HEK293 (cell line): Measurements from ENCODE around the gene RO60.
A peak's percentile ranks its signal among the peaks of the same experiment; 100 is the strongest.

Experiments
- BCL11A ChIP-seq: fragments of 450-650 bp; formaldehyde crosslinking; IDR thresholded peaks from 2 replicates; pipeline ENCODE4 v1.5.1; 2016; ENCODE audit warnings: low read depth, missing biosample characterization, missing genetic modification characterization
- EGR2 ChIP-seq: fragments of 450-650 bp; formaldehyde crosslinking; IDR thresholded peaks from 2 replicates; pipeline ENCODE4 v1.5.1; 2016; ENCODE audit warnings: low read depth, missing biosample characterization, missing genetic modification characterization
- INSM2 ChIP-seq: fragments of 450-650 bp; formaldehyde crosslinking; IDR thresholded peaks from 2 replicates; pipeline ENCODE4 v1.5.1; 2016; ENCODE audit warnings: missing biosample characterization, missing genetic modification characterization
- KLF16 ChIP-seq: fragments of 450-650 bp; formaldehyde crosslinking; IDR thresholded peaks from 2 replicates; pipeline ENCODE4 v1.5.1; 2017; ENCODE audit warnings: missing biosample characterization, missing genetic modification characterization
- KLF8 ChIP-seq: fragments of 450-650 bp; formaldehyde crosslinking; IDR thresholded peaks from 2 replicates; pipeline ENCODE4 v1.5.1; 2016; ENCODE audit warnings: missing biosample characterization, missing genetic modification characterization
- PATZ1 ChIP-seq: fragments of 450-650 bp; formaldehyde crosslinking; IDR thresholded peaks from 2 replicates; pipeline ENCODE4 v1.5.1; 2016; ENCODE audit warnings: missing biosample characterization, missing genetic modification characterization
- PBX3 ChIP-seq: sonication (generic); formaldehyde crosslinking; IDR thresholded peaks from 2 replicates; pipeline ENCODE4 v1.8.1; 2022; ENCODE audit warnings: mild to moderate bottlenecking, moderate library complexity, missing genetic modification reagents
- SCRT2 ChIP-seq: fragments of 450-650 bp; formaldehyde crosslinking; IDR thresholded peaks from 2 replicates; pipeline ENCODE4 v1.5.1; 2016; ENCODE audit warnings: missing biosample characterization, missing genetic modification characterization
- ZBTB20 ChIP-seq: fragments of 450-650 bp; formaldehyde crosslinking; IDR thresholded peaks from 2 replicates; pipeline ENCODE4 v1.5.1; 2016; ENCODE audit warnings: missing biosample characterization, missing genetic modification characterization
- ZBTB44 ChIP-seq: fragments of 450-650 bp; IDR thresholded peaks from 2 replicates; pipeline ENCODE4 v1.5.1; 2018; ENCODE audit warnings: missing biosample characterization, mild to moderate bottlenecking, missing genetic modification characterization
- ZBTB6 ChIP-seq: fragments of 450-650 bp; formaldehyde crosslinking; IDR thresholded peaks from 2 replicates; pipeline ENCODE4 v1.5.1; 2017; ENCODE audit warnings: missing biosample characterization, missing genetic modification characterization
- ZFP37 ChIP-seq: fragments of 450-650 bp; formaldehyde crosslinking; IDR thresholded peaks from 2 replicates; pipeline ENCODE4 v1.5.1; 2016; ENCODE audit warnings: missing biosample characterization, missing genetic modification characterization
- ZNF2 ChIP-seq: fragments of 450-650 bp; formaldehyde crosslinking; IDR thresholded peaks from 2 replicates; pipeline ENCODE4 v1.5.1; 2016; ENCODE audit warnings: missing biosample characterization, missing genetic modification characterization
- ZNF24 ChIP-seq: fragments of 450-650 bp; formaldehyde crosslinking; IDR thresholded peaks from 2 replicates; pipeline ENCODE4 v1.5.1; 2016; ENCODE audit warnings: missing biosample characterization, missing genetic modification characterization
- ZNF335 ChIP-seq: fragments of 450-650 bp; formaldehyde crosslinking; conservative IDR thresholded peaks from 2 replicates; pipeline ENCODE4 v1.5.1; 2016; ENCODE audit warnings: missing biosample characterization, missing genetic modification characterization
- ZNF501 ChIP-seq: fragments of 450-650 bp; formaldehyde crosslinking; IDR thresholded peaks from 2 replicates; pipeline ENCODE4 v1.5.1; 2016; ENCODE audit warnings: missing biosample characterization, missing genetic modification characterization
- ZNF571 ChIP-seq: fragments of 450-650 bp; formaldehyde crosslinking; IDR thresholded peaks from 2 replicates; pipeline ENCODE4 v1.5.0; 2017; ENCODE audit warnings: missing biosample characterization, missing genetic modification characterization
- ZNF629 ChIP-seq: fragments of 450-650 bp; formaldehyde crosslinking; IDR thresholded peaks from 2 replicates; pipeline ENCODE4 v1.5.1; 2017; ENCODE audit warnings: missing biosample characterization, missing genetic modification characterization
- ZNF658 ChIP-seq: fragments of 450-650 bp; formaldehyde crosslinking; IDR thresholded peaks from 2 replicates; pipeline ENCODE4; 2016; ENCODE audit warnings: missing biosample characterization, missing genetic modification characterization
- ZNF843 ChIP-seq: fragments of 450-650 bp; formaldehyde crosslinking; IDR thresholded peaks from 2 replicates; pipeline ENCODE4 v1.5.1; 2016; ENCODE audit warnings: missing biosample characterization, missing genetic modification characterization
- ZSCAN30 ChIP-seq: fragments of 450-650 bp; IDR thresholded peaks from 2 replicates; pipeline ENCODE4 v1.5.1; 2018; ENCODE audit warnings: missing biosample characterization, mild to moderate bottlenecking, missing genetic modification characterization, moderate library complexity
- TF ChIP-seq, protein P1 (sequence below): fragments of 450-650 bp; formaldehyde crosslinking; IDR thresholded peaks from 2 replicates; pipeline ENCODE4 v1.5.1; 2016; ENCODE audit warnings: missing biosample characterization, missing genetic modification characterization
- TF ChIP-seq, protein P2 (sequence below): fragments of 450-650 bp; formaldehyde crosslinking; IDR thresholded peaks from 2 replicates; pipeline ENCODE4 v1.5.1; 2016; ENCODE audit warnings: missing biosample characterization, missing genetic modification characterization
- TF ChIP-seq, protein P3 (sequence below): fragments of 450-650 bp; formaldehyde crosslinking; conservative IDR thresholded peaks from 2 replicates; pipeline ENCODE4 v1.5.1; 2016; ENCODE audit warnings: low read depth, missing biosample characterization, missing genetic modification characterization

RO60 gene

DNA sequence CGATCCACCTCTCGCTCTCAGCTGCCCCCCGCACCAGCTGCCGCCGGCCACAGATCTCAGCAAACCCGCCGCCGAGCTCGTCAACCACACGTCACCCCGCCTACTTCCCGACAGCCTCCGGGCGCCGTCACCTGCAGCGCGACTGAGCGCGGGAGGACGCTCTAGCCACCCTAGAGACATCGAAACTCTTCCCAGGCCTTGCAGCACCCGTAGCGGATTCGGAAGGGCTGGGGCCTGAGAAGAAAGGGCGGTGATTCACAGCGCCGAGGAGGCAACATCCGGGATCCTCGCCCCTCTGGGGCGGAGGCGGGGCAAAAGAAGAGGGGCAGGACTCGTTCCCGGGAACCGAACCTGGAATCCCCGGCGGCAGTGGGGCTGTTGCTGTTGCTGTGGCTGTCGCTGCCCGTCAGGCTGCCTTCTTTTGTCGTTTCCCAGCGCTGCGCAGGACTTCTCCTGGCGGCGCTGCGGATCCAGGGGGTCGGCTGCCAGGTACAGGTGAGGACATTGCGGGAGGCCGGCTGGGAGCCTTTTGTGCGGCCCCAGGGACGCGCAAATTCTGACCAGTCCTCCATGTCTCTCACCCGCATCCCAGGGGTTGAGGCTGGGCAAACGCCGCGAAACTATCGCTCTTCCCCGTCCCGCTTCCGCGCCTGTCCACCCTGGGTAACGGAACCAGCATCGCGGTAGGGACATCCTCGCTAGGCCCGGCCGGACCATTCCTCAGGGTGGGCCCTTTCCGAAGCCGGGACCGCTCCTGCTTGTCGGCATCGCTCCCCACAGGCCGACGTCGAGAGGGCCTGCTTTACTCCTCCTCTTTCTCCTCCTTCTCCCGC lies at the start of gene RO60, which contains the start of gene UCHL5 (continued):
- TF ChIP-seq, protein P1, sequence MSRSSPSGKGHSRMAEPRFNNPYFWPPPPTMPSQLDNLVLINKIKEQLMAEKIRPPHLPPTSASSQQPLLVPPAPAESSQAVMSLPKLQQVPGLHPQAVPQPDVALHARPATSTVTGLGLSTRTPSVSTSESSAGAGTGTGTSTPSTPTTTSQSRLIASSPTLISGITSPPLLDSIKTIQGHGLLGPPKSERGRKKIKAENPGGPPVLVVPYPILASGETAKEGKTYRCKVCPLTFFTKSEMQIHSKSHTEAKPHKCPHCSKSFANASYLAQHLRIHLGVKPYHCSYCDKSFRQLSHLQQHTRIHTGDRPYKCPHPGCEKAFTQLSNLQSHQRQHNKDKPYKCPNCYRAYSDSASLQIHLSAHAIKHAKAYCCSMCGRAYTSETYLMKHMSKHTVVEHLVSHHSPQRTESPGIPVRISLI (tag by site-specific recombination), result no peak
- TF ChIP-seq ZNF658 (tag by site-specific recombination), result no peak
- TF ChIP-seq PBX3 (CRISPR knock-in tag), result peak; percentile 95
- peak; percentile 54 for TF ChIP-seq PATZ1
- TF ChIP-seq SCRT2 (tag by site-specific recombination), result peak; percentile 87
- peak; percentile 93 for TF ChIP-seq ZNF335
- TF ChIP-seq, protein P2, sequence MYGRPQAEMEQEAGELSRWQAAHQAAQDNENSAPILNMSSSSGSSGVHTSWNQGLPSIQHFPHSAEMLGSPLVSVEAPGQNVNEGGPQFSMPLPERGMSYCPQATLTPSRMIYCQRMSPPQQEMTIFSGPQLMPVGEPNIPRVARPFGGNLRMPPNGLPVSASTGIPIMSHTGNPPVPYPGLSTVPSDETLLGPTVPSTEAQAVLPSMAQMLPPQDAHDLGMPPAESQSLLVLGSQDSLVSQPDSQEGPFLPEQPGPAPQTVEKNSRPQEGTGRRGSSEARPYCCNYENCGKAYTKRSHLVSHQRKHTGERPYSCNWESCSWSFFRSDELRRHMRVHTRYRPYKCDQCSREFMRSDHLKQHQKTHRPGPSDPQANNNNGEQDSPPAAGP (tag by site-specific recombination), result peak; percentile 84; the same call in 1 of the 2 replicates
- TF ChIP-seq ZBTB20, result peak; percentile 93
- peak; percentile 86 for TF ChIP-seq ZNF24 (tag by site-specific recombination)
- TF ChIP-seq ZBTB44, result peak; percentile 90
- TF ChIP-seq ZNF843 (tag by site-specific recombination), result peak; percentile 82
- peak; percentile 93 for TF ChIP-seq ZNF629 (tag by site-specific recombination)
- peak; percentile 56 for TF ChIP-seq ZNF2 (tag by site-specific recombination)
- peak; percentile 88 for TF ChIP-seq KLF16
- TF ChIP-seq ZFP37 (tag by site-specific recombination), result peak; percentile 72
- peak; percentile 85; the same call in 1 of the 2 replicates for TF ChIP-seq INSM2
- TF ChIP-seq EGR2 (tag by site-specific recombination), result peak; percentile 90
- TF ChIP-seq BCL11A (tag by site-specific recombination), result peak; percentile 53; the same call in 1 of the 2 replicates
- peak; percentile 98 for TF ChIP-seq ZBTB6
- TF ChIP-seq, protein P3, sequence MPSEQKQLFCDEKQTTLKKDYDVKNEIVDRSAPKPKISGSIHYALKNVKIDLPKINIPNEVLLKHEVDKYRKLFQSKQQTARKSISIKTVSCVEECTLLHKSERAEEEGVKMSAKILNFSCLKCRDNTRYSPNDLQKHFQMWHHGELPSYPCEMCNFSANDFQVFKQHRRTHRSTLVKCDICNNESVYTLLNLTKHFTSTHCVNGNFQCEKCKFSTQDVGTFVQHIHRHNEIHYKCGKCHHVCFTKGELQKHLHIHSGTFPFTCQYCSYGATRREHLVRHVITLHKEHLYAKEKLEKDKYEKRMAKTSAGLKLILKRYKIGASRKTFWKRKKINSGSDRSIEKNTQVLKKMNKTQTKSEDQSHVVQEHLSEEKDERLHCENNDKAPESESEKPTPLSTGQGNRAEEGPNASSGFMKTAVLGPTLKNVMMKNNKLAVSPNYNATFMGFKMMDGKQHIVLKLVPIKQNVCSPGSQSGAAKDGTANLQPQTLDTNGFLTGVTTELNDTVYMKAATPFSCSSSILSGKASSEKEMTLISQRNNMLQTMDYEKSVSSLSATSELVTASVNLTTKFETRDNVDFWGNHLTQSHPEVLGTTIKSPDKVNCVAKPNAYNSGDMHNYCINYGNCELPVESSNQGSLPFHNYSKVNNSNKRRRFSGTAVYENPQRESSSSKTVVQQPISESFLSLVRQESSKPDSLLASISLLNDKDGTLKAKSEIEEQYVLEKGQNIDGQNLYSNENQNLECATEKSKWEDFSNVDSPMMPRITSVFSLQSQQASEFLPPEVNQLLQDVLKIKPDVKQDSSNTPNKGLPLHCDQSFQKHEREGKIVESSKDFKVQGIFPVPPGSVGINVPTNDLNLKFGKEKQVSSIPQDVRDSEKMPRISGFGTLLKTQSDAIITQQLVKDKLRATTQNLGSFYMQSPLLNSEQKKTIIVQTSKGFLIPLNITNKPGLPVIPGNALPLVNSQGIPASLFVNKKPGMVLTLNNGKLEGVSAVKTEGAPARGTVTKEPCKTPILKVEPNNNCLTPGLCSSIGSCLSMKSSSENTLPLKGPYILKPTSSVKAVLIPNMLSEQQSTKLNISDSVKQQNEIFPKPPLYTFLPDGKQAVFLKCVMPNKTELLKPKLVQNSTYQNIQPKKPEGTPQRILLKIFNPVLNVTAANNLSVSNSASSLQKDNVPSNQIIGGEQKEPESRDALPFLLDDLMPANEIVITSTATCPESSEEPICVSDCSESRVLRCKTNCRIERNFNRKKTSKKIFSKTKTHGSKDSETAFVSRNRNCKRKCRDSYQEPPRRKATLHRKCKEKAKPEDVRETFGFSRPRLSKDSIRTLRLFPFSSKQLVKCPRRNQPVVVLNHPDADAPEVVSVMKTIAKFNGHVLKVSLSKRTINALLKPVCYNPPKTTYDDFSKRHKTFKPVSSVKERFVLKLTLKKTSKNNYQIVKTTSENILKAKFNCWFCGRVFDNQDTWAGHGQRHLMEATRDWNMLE (tag by site-specific recombination), result peak; percentile 69
- TF ChIP-seq ZNF571, result no peak
- peak; percentile 99 for TF ChIP-seq KLF8
- peak; percentile 5; the same call in 1 of the 2 replicates for TF ChIP-seq ZSCAN30 (tag by site-specific recombination)
- peak; percentile 72 for TF ChIP-seq ZNF501 (tag by site-specific recombination)
